ENCODE measurements around the gene HNRNPA1L2.
A peak's percentile ranks its signal among the peaks of the same experiment; 100 is the strongest.
"Not testable (repeated sequence)": the region's sequence is repeated elsewhere in the genome, so short reads cannot be mapped to it uniquely, and the experiment has no call there.

The HNRNPA1L2 gene

GRCh38 chr13:52642131-52642530 is at the start of gene HNRNPA1L2:
Gene HNRNPA1L2 (plus strand): TSS chr13:52642431. CDS start chr13:52642493, 62 bp downstream.
- DNase-seq (ENCODE audit: low spot score) = no peak

DNA sequence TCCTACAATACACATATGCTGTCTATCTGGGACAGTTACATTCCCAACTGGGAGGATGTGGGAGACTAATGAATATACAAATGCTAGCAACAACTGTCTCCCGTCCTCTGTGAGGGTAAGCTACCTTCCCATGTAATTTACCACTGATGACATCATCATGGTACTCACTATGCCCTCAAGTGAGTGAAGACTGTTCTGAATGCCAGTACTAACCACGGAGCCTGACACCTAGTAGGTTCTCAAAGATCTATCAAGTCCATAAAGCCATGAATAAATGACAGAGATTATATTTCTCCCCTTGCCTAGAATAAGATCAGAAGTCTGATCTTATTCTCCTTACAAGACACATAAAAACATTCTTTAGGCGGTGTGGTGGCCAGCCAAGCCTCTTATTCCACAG is 49.1 kb upstream of the HNRNPA1L2 start:
- not testable (repeated sequence) for DNase-seq (ENCODE audit: low spot score)

GRCh38 chr13:52593812-52594211 is 48.4 kb upstream of the HNRNPA1L2 start:
- not testable (repeated sequence) for DNase-seq (ENCODE audit: low spot score)

DNA sequence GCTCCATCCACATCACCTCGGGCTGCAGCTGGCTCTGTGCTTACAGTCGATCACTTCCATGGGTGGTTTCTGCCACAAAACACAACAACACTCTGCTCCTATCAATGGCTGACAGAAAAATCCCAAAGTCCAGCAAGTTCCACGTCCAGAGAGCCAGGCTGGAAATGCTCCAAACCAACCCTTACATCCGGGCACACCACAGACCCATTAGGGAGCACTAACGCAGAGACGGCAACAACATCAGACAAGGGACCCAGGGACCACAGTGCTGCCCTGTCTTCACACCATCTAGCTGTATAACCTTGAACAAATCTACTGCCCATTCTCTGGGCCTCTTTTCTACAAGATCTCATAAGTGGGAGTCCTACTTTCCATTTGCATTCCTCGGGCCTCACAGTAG is 47.9 kb upstream of the HNRNPA1L2 start:
- DNase-seq (ENCODE audit: low spot score) = not testable (repeated sequence)

- no peak for DNase-seq (ENCODE audit: low spot score)
Observed at GRCh38 chr13:52597676-52598075, 44.6 kb upstream of the HNRNPA1L2 start.

DNA sequence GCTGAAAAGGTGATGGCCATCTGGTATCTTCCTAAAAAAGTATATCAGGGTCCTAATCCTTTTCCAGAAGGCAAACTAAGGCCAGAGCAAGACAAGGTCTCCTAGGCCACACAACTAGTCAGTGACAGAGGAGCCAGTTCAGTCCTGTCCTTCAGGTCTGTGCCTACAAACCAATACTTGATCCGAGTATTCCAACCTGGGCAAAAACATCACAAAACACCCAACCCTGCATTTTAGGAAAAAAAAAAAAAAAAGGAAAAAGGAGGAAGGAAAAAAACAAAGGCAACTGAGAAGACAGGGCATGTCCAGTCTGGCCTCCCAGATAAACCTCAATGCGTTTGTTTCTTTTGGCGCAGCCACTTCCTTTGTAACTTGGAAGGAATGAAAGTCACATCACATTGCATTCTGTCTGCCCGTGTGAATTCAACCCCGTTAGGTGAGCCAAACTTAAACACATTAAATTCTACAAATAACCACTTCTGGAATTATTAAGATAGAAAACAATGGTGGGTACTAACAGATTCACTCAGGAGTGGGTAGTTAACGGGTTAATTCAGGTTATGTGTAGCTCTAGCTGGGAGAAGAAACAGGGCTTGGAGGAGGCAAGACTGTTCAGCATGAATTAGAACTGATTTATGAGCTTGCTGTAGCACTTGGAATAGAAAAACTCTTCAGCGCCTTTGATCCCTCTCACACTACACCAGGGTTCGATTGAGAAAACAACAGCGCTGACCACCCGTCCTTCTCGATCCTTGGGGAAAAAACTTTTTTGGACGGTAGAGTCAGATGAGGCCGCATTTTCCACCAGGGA is 43.0 kb upstream of the HNRNPA1L2 start:
- DNase-seq (ENCODE audit: low spot score) = no peak

DNA sequence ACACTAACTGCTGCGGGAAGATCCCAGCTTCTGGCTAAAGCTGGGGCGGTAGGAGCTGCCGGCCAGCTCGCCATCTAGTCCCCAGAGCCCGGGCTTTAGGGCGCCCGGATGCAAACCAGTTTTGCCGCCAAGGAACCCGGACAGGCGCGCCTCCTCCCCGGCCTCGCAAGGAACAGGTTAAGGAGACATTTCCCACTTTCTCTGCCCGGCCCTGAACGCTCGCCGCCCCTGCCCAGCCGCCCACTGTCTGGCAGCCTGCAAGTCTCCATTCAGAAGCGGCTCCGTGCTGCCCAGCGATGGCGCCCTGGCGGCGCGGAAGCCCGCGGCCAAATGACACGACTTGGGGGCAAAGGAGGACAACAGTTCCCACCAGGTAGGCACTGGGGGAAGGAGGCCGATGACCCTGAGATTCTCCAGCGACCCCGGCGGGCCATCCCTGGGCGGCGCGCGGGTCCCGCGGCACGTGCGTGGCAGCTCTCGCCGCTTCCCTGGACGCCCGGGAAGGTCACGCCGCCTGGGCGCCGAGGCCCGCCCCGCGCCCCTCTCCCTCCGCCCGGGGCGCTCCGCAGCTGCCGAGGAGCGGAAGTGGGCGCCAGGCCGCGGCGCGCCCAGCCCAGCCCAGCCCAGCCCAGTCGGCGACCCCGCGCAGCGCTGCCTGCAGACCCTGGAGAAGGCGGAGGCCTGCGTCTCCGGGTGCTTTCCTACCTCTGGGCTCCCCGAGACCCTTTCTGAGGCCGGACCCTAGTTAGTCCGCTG is 42.2 kb upstream of the HNRNPA1L2 start:
- DNase-seq (ENCODE audit: low spot score) = no peak

- no peak for DNase-seq (ENCODE audit: low spot score)
Observed at GRCh38 chr13:52600666-52601065, 41.6 kb upstream of the HNRNPA1L2 start.

DNA sequence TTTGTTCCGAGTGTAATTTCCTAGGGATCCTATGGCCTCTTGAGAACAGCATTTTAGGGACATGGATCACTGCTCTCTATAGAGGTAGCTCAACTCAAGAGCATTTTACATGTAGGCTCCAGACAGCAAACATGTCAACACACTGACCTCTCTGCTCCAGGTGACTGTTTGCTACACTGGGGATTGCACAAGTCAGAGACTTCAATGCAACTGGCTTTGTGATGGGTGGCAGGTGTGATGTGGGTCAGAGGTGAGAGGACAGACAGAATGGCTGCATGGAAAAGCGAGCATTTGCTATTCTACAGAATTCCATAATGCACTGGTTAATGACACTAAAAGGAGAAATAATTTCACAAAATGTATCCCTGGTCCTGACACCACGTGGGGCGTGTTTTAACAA is 38.9 kb upstream of the HNRNPA1L2 start:
- DNase-seq (ENCODE audit: low spot score) = not testable (repeated sequence)

DNA sequence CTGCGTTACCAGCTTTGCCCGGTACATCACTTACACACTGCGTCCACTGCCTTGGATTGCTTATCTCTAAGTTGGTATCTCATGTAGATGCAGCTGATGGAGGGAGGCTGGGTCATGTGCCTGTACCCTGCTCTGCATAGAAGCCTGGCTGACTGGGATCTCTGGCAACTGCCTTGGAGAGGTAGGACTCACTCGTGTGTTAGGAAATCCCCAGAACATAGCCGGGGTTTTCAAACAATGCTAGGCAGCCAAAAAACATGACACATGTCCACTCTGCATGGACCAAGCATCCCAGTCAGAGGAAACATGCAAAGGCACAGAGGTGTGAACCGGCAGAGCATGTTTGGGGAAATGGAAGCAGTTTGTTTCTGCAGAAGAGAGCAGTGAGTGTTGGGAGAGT is 36.1 kb upstream of the HNRNPA1L2 start:
- DNase-seq (ENCODE audit: low spot score) = not testable (repeated sequence)

DNA sequence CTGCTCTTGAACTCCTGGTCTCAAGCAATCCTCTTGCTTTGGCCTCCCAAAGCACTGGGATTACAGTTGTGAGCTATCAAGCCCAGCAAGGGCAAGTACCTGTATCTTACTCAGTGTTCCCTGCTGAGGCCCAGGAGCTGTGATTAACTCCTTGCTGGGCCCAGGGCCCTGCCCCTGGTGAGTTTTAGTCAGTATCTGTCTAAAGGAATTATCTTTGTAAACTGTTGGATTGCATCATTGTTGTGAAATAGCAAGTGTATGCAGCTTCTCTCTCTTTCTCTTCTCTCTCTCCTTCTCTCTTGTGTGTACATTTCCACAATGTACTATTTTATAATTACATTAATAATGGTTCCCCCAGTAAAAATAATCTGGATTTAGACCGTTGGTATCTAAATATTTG is 35.4 kb upstream of the HNRNPA1L2 start:
- not testable (repeated sequence) for DNase-seq (ENCODE audit: low spot score)

GRCh38 chr13:52608184-52608583 is 34.0 kb upstream of the HNRNPA1L2 start:
- DNase-seq (ENCODE audit: low spot score) = not testable (repeated sequence)

- peak; percentile 24 for DNase-seq (ENCODE audit: low spot score)
Observed at GRCh38 chr13:52609013-52609606, 33.1 kb upstream of the HNRNPA1L2 start.

DNA sequence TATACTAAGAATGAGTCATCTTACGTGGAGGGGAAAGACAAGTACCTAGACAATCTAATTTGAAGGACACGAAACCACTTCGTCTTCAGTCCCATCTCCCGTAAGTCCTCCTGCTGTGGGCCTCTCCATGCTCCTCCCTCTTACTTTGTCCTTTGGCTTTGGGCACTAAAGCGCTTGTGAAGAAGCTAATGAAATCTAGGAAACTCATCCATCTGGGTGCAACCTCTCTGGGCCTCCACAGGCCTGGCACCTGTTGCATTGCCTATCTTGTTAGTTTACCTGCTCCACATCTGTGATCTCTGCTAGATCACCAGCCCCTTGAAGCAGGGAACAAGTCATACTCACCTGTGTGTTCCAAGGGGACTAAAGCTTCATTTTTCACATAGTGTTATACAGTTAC is 32.1 kb upstream of the HNRNPA1L2 start:
- not testable (repeated sequence) for DNase-seq (ENCODE audit: low spot score)

DNA sequence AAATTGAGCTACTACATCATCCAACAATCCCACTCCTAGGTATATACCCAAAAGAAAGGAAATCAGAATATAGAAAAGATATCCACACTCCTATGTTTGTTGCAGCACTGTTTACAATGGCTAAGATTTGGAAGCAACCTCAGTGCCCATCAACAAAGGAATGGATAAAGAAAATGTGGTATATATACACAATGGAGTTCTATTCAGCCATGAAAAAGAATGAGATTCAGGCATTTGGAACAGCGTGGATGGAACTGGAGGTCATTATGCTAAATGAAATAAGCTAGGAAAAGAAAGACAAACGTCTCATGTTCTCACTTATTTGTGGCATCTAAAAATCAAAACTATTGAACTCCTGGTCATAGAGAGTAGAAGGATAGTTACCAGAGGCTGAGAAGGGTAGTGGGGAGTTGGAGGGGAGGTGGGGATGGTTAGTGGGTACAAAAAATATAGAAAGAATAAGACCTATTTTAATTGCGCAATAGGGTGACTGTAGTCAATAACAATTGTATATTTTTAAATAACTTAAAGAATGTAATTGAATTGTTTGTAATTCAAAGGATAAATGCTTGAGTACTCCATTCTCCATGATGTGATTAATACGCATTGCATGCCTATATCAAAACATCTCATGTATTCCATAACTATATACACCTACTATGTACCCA is 27.0 kb upstream of the HNRNPA1L2 start:
- DNase-seq (ENCODE audit: low spot score) = no peak

DNA sequence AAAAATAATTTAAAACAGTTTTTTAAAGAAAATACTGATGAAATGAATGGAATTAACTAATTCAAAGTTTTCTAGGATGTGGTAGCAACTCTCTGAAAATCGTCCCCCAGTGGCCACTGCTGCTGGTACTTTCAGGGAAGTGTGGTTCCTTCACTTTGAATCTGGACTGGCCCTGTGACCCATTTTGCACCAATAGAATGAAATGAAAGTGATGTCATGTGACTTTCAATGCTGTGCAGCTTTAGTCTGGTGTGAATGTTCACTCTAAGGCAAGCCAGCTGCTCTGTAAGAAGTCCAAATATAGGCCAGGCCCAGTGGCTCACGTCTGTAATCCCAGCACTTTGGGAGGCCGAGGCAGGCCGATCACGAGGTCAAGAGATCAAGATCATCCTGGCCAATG is 26.4 kb upstream of the HNRNPA1L2 start:
- DNase-seq (ENCODE audit: low spot score) = peak; percentile 4

- peak; percentile 78 for DNase-seq (ENCODE audit: low spot score)
Observed at GRCh38 chr13:52617070-52618060, 24.9 kb upstream of the HNRNPA1L2 start.

DNA sequence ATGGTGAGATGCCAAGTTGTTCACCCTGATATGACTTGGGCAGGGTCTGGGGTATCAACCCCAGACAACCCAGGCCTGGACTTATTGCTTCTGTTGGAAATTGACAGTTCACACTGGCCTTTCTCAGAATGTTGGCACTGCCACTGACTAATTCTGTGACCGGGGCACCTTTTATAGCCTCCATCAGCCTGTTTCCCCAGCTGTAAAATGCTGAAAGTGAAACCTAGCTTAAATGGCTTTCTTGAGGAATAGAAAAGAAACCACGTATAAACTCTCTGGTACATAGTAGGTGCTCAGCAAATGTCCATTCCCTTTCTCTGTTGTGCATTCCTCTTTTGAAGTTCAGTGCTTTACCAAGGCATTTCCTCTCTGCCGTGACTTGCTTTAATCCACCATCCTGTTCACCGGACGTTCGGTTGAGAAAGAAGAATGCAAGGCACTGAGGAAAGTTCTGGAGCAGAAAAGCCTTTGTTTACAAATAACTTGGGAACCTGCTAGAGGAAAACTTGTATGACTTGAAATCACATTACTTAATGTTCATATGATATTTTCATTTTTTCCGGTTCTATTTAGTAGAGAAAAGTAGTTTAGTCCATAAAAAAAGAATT is 11.0 kb upstream of the HNRNPA1L2 start:
- not testable (repeated sequence) for DNase-seq (ENCODE audit: low spot score)

- no peak for DNase-seq (ENCODE audit: low spot score)
Observed at GRCh38 chr13:52638666-52639328, 3.4 kb upstream of the HNRNPA1L2 start.

- no peak for DNase-seq (ENCODE audit: low spot score)
Observed at GRCh38 chr13:52644108-52644507, 1.9 kb downstream of the HNRNPA1L2 start.

All from CD4-positive, alpha-beta T cell treated with Interleukin-6 at 100 ng/mL for 8 hours (primary cell).